NOMO-1 (cell line): Measurements from ENCODE around the gene RPGRIP1.
"Not testable (repeated sequence)": the region's sequence is repeated elsewhere in the genome, so short reads cannot be mapped to it uniquely, and the experiment has no call there.

Experiments used
- DNase-seq, 2 experiments: peaks; one replicate each; lab custom pipeline; 2025; ENCODE audit not compliant: unreplicated experiment in 2 of 2; lab: John Stamatoyannopoulos, UW

The RPGRIP1 gene

GRCh38 chr14:21299562-21300130, 19.8 kb downstream of the RPGRIP1 start:
- DNase-seq = no peak

GRCh38 chr14:21300892-21301291, 21.0 kb downstream of the RPGRIP1 start:
- DNase-seq = no peak

- DNase-seq = no peak
Measured at GRCh38 chr14:21302013-21302835, 22.3 kb downstream of the RPGRIP1 start.

GRCh38 chr14:21302836-21303140, 22.9 kb downstream of the RPGRIP1 start:
- not testable (repeated sequence) for DNase-seq

GRCh38 chr14:21307637-21308036, 27.8 kb downstream of the RPGRIP1 start:
- no peak for DNase-seq

- DNase-seq = no peak
Measured at GRCh38 chr14:21308132-21308478, 28.2 kb downstream of the RPGRIP1 start.

GRCh38 chr14:21308479-21309237, 28.8 kb downstream of the RPGRIP1 start:
- DNase-seq = peak; percentile 41 to 73

- no peak for DNase-seq
Measured at GRCh38 chr14:21309238-21309636, 29.4 kb downstream of the RPGRIP1 start.

GRCh38 chr14:21309956-21310355, 30.1 kb downstream of the RPGRIP1 start:
- no peak for DNase-seq

GRCh38 chr14:21311614-21312013, 31.7 kb downstream of the RPGRIP1 start:
- no peak for DNase-seq

GRCh38 chr14:21313512-21313911, 33.6 kb downstream of the RPGRIP1 start:
- no peak for DNase-seq

- DNase-seq = peak; percentile 44 to 90
Measured at GRCh38 chr14:21317398-21317797, 37.5 kb downstream of the RPGRIP1 start.

GRCh38 chr14:21320913-21321312, 41.0 kb downstream of the RPGRIP1 start:
- DNase-seq = no peak

- no peak for DNase-seq
Measured at GRCh38 chr14:21322716-21323115, 42.8 kb downstream of the RPGRIP1 start.

- no peak for DNase-seq
Measured at GRCh38 chr14:21326972-21327371, 47.1 kb downstream of the RPGRIP1 start.
